Occipital lobe (tissue), 2 donors: Measurements from ENCODE around the gene CD86. TPM values are rescaled to one million over a fixed set of nuclear protein-coding genes. Genes with fewer than 3 reads are reported as not detected.

Experiments used
- DNase-seq: peaks from one replicate; lab custom pipeline; 2025; lab: John Stamatoyannopoulos, UW
- total RNA-seq: library from RNA; depleted of rRNA; stranded (reverse); fragments of >200 nt; gene quantifications from one replicate; pipeline ENCODE4 v1.2.3, GENCODE V29; 2014

The CD86 gene
- total RNA-seq, 1 donor from 2014 or later = 1.7 TPM

- DNase-seq = no peak
These were observed 37.5 kb downstream of the CD86 start for GRCh38 chr3:122092460-122093165.

- DNase-seq = no peak
These were observed 39.0 kb downstream of the CD86 start for GRCh38 chr3:122094125-122094524.

GRCh38 chr3:122094693-122095092, 39.5 kb downstream of the CD86 start:
- no peak for DNase-seq

GRCh38 chr3:122097141-122097540, 42.0 kb downstream of the CD86 start:
- DNase-seq = no peak

GRCh38 chr3:122098611-122099010, 43.4 kb downstream of the CD86 start:
- no peak for DNase-seq

- no peak for DNase-seq
These were observed 44.1 kb downstream of the CD86 start for GRCh38 chr3:122099255-122099654.

- DNase-seq = no peak
These were observed 44.9 kb downstream of the CD86 start for GRCh38 chr3:122100083-122100482.

- no peak for DNase-seq
These were observed 45.7 kb downstream of the CD86 start for GRCh38 chr3:122100591-122101463.

- DNase-seq = no peak
These were observed 46.5 kb downstream of the CD86 start for GRCh38 chr3:122101646-122102045.

- no peak for DNase-seq
These were observed 47.2 kb downstream of the CD86 start for GRCh38 chr3:122102191-122102935.

GRCh38 chr3:122103821-122104514, 48.8 kb downstream of the CD86 start:
- DNase-seq = no peak

GRCh38 chr3:122104515-122105194, 49.5 kb downstream of the CD86 start:
- DNase-seq = no peak

GRCh38 chr3:122105626-122106025, 50.5 kb downstream of the CD86 start:
- no peak for DNase-seq

- DNase-seq = no peak
These were observed 52.0 kb downstream of the CD86 start for GRCh38 chr3:122107171-122107570.

- no peak for DNase-seq
These were observed 56.8 kb downstream of the CD86 start for GRCh38 chr3:122111974-122112373.

GRCh38 chr3:122112754-122113153, 57.6 kb downstream of the CD86 start:
- DNase-seq = no peak

- DNase-seq = no peak
These were observed 68.7 kb downstream of the CD86 start for GRCh38 chr3:122123850-122124249.

- no peak for DNase-seq
These were observed 77.9 kb downstream of the CD86 start for GRCh38 chr3:122132949-122133540.

GRCh38 chr3:122146466-122146865, 91.3 kb downstream of the CD86 start:
- no peak for DNase-seq

GRCh38 chr3:122148941-122149627, 93.9 kb downstream of the CD86 start:
- DNase-seq = no peak
